HEK293 (cell line): ENCODE data around the gene CDKAL1.

Source experiments
- CTCF ChIA-PET: fragments of 350-600 bp; formaldehyde crosslinking; extraction: SDS; loops from one replicate; lab custom pipeline; 2021; ENCODE audit warnings: antibody characterized with exemption; lab: Yijun Ruan, JAX
- POLR2A ChIA-PET: fragments of 300-600 bp; formaldehyde crosslinking; extraction: SDS; loops from one replicate; lab custom pipeline; 2020; ENCODE audit warnings: antibody characterized with exemption, inconsistent platforms; lab: Yijun Ruan, JAX
- H3K27ac ChIP-seq: fragments of 200-500 bp; sonication (Bioruptor generic); 2 replicates; pipeline ENCODE4 v1.5.1; 2014; ENCODE audit warnings: low read depth, low read length, control low read depth, inconsistent platforms; ENCODE audit errors: extremely low read depth
- H3K36me3 ChIP-seq, 2 experiments: fragments of 200-500 bp in 1 of 2; sonication (Bioruptor generic) in 1 of 2; 1 replicate in 1 of 2; 2 replicates in 1 of 2; pipeline ENCODE4 v1.5.1; 2014 to 2017; ENCODE audit warnings: inconsistent platforms in 2 of 2, low read length in 2 of 2; ENCODE audit not compliant: control insufficient read depth in 2 of 2, insufficient read depth in 1 of 2
- H3K4me1 ChIP-seq: fragments of 200-500 bp; sonication (Bioruptor generic); 2 replicates; pipeline ENCODE4 v1.5.1; 2014; ENCODE audit warnings: mild to moderate bottlenecking, low read length, inconsistent platforms; ENCODE audit not compliant: control insufficient read depth, insufficient read depth
- H3K4me3 ChIP-seq: 2 replicates; pipeline ENCODE4 v1.5.1; 2011; ENCODE audit warnings: low read depth, mild to moderate bottlenecking, control low read depth, low read length, moderate library complexity
- H3K9me3 ChIP-seq: fragments of 200-500 bp; sonication (Bioruptor generic); 2 replicates; pipeline ENCODE4 v1.5.1; 2014; ENCODE audit warnings: low read depth, low read length, inconsistent platforms; ENCODE audit not compliant: control insufficient read depth, insufficient read depth
- BCL11B ChIP-seq: fragments of 450-650 bp; formaldehyde crosslinking; IDR thresholded peaks from 2 replicates; pipeline ENCODE4 v1.5.1; 2016; ENCODE audit warnings: low read depth, missing biosample characterization, missing genetic modification characterization
- EGR2 ChIP-seq: fragments of 450-650 bp; formaldehyde crosslinking; IDR thresholded peaks from 2 replicates; pipeline ENCODE4 v1.5.1; 2016; ENCODE audit warnings: low read depth, missing biosample characterization, missing genetic modification characterization
- INSM2 ChIP-seq: fragments of 450-650 bp; formaldehyde crosslinking; IDR thresholded peaks from 2 replicates; pipeline ENCODE4 v1.5.1; 2016; ENCODE audit warnings: missing biosample characterization, missing genetic modification characterization
- KLF1 ChIP-seq: fragments of 450-650 bp; formaldehyde crosslinking; IDR thresholded peaks from 2 replicates; pipeline ENCODE4 v1.5.1; 2016; ENCODE audit warnings: missing biosample characterization, missing genetic modification characterization
- KLF10 ChIP-seq: fragments of 450-650 bp; IDR thresholded peaks from 2 replicates; pipeline ENCODE4 v1.5.1; 2018; ENCODE audit warnings: missing biosample characterization, mild to moderate bottlenecking, missing genetic modification characterization
- KLF17 ChIP-seq: fragments of 450-650 bp; formaldehyde crosslinking; IDR thresholded peaks from 2 replicates; pipeline ENCODE4 v1.5.1; 2016; ENCODE audit warnings: missing biosample characterization, missing genetic modification characterization
- OSR2 ChIP-seq: fragments of 450-650 bp; formaldehyde crosslinking; IDR thresholded peaks from 2 replicates; pipeline ENCODE4 v1.5.1; 2016; ENCODE audit warnings: missing biosample characterization, missing genetic modification characterization
- ZBTB11 ChIP-seq: fragments of 450-650 bp; formaldehyde crosslinking; conservative IDR thresholded peaks from 2 replicates; pipeline ENCODE4 v1.5.1; 2016; ENCODE audit warnings: low read depth, missing biosample characterization, missing genetic modification characterization
- ZFP41 ChIP-seq: fragments of 450-650 bp; formaldehyde crosslinking; IDR thresholded peaks from 2 replicates; pipeline ENCODE4 v1.5.1; 2016; ENCODE audit warnings: missing biosample characterization, missing genetic modification characterization, borderline replicate concordance
- ZNF18 ChIP-seq: fragments of 450-650 bp; formaldehyde crosslinking; IDR thresholded peaks from 2 replicates; pipeline ENCODE4 v1.5.1; 2016; ENCODE audit warnings: missing biosample characterization, missing genetic modification characterization
- ZNF2 ChIP-seq: fragments of 450-650 bp; formaldehyde crosslinking; IDR thresholded peaks from 2 replicates; pipeline ENCODE4 v1.5.1; 2016; ENCODE audit warnings: missing biosample characterization, missing genetic modification characterization
- ZNF26 ChIP-seq: fragments of 450-650 bp; formaldehyde crosslinking; IDR thresholded peaks from 2 replicates; pipeline ENCODE4 v1.5.1; 2016; ENCODE audit warnings: missing biosample characterization, missing genetic modification characterization
- ZNF280C ChIP-seq: fragments of 450-650 bp; formaldehyde crosslinking; IDR thresholded peaks from 2 replicates; pipeline ENCODE4 v1.5.1; 2016; ENCODE audit warnings: missing biosample characterization, missing genetic modification characterization
- ZNF501 ChIP-seq: fragments of 450-650 bp; formaldehyde crosslinking; IDR thresholded peaks from 2 replicates; pipeline ENCODE4 v1.5.1; 2016; ENCODE audit warnings: missing biosample characterization, missing genetic modification characterization
- ZNF513 ChIP-seq: fragments of 450-650 bp; IDR thresholded peaks from 2 replicates; pipeline ENCODE4 v1.5.1; 2018; ENCODE audit warnings: missing biosample characterization, missing genetic modification characterization
- ZNF529 ChIP-seq: fragments of 450-650 bp; formaldehyde crosslinking; IDR thresholded peaks from 2 replicates; pipeline ENCODE4 v1.5.1; 2017; ENCODE audit warnings: missing genetic modification characterization, missing biosample characterization; ENCODE audit not compliant: insufficient replicate concordance
- ZNF623 ChIP-seq: fragments of 450-650 bp; formaldehyde crosslinking; IDR thresholded peaks from 2 replicates; pipeline ENCODE4 v1.5.1; 2016; ENCODE audit warnings: missing biosample characterization, missing genetic modification characterization
- ZNF677 ChIP-seq: fragments of 450-650 bp; IDR thresholded peaks from 2 replicates; pipeline ENCODE4 v1.5.0; 2018; ENCODE audit warnings: missing biosample characterization, mild to moderate bottlenecking, missing genetic modification characterization, moderate library complexity
- ZSCAN23 ChIP-seq: fragments of 450-650 bp; formaldehyde crosslinking; IDR thresholded peaks from 2 replicates; pipeline ENCODE4 v1.5.1; 2016; ENCODE audit warnings: missing biosample characterization, missing genetic modification characterization
- ZXDB ChIP-seq: fragments of 450-650 bp; formaldehyde crosslinking; IDR thresholded peaks from 2 replicates; pipeline ENCODE4 v1.5.1; 2016; ENCODE audit warnings: missing biosample characterization, missing genetic modification characterization

Gene CDKAL1

GRCh38 chr6:20838113-20838512 lies 303.9 kb downstream of the CDKAL1 start:
- Histone ChIP-seq H3K9me3 (no peaks in the 10 kb centered on the region), H3K36me3 (no peaks in the 10 kb centered on the region), H3K4me1 (no peaks in the 10 kb centered on the region), H3K27ac (no peak overlapping the region), H3K4me3 (no peak overlapping the region)
- ChIA-PET CTCF (interaction anchor here (0.6 to 1.7 kb wide), 4 partner anchors 11 to 308 kb away, joined by 4 to 6 read pairs (median 5); no protein-coding TSS in a partner anchor), POLR2A (no interaction called here)
- no peak for TF ChIP-seq EGR2 (tag by site-specific recombination)
- no peak for TF ChIP-seq ZNF623 (tag by site-specific recombination)
- no peak for TF ChIP-seq ZNF677 (tag by site-specific recombination)
- no peak for TF ChIP-seq ZNF501 (tag by site-specific recombination)
- TF ChIP-seq ZXDB (tag by site-specific recombination), result no peak
- TF ChIP-seq ZFP41, result no peak
- no peak for TF ChIP-seq ZBTB11 (tag by site-specific recombination)
- TF ChIP-seq KLF1 (tag by site-specific recombination), result no peak

- Histone ChIP-seq H3K27ac (no peak overlapping the region), H3K36me3 (no peaks in the 10 kb centered on the region), H3K4me3 (no peak overlapping the region), H3K9me3 (no peaks in the 10 kb centered on the region), H3K4me1 (no peaks in the 10 kb centered on the region)
- CTCF ChIA-PET, result interaction anchor here (0.6 to 1.4 kb wide), 2 partner anchors 15 to 597 kb away, joined by 3 to 7 read pairs; no protein-coding TSS in a partner anchor
- POLR2A ChIA-PET, result no interaction called here
- TF ChIP-seq OSR2 (tag by site-specific recombination) (no peak), ZNF280C (tag by site-specific recombination) (no peak), BCL11B (no peak), ZSCAN23 (tag by site-specific recombination) (no peak), ZNF18 (tag by site-specific recombination) (no peak), ZNF26 (no peak), KLF17 (tag by site-specific recombination) (no peak), ZNF2 (tag by site-specific recombination) (no peak), ZNF529 (tag by site-specific recombination) (no peak), INSM2 (tag by site-specific recombination) (no peak), ZNF513 (tag by site-specific recombination) (no peak), KLF10 (tag by site-specific recombination) (no peak)
Measured at GRCh38 chr6:20839630-20840029, 305.4 kb downstream of the CDKAL1 start.
